Measurements from ENCODE around the gene HEG1. TPM values are rescaled to one million over a fixed set of nuclear protein-coding genes. Genes with fewer than 3 reads are reported as not detected.

HEG1 gene
- total and polyA plus RNA-seq, 2 donors (not counting 3 experiments of a cell fraction or from before 2014, with no cell fraction given) = 50.1 to 106 TPM

DNA sequence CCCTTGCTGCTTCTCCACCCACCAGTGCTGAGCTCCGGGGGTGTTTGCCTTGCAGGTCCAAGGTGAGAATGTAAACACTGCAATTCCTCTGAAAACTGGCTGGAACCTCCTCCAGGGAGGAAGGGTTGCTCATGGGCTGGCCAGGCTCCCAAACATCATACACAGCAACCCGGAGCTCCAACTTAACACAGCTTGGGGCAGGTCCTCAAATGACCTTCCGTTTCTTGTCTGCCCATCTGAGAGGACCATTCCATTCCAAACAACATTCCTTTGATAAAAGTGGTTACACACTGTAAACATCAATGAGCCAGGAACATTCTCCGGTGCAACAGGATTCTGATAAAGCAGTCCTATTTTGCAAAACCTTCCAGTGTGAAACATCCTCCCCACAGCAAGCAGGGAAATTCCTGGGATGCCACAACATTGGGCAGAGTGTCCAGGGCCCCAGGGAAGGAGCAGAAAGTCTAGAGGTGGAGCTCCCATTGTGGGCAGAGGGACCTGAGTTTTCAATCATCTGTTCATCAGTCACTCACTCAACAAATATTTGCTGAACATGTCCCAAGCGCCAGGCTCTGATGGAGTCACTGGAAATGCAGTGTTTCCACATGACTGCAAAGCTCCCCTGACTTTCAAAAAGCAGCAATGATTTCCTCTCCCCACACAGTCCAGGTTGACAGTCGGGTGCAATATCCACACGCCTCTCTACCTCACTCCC is 7.3 kb upstream of the HEG1 start:
- no TSS peak for BruUV-seq (replicated peaks)
- Histone ChIP-seq H3K79me2 (ENCODE audit: control insufficient read depth, insufficient read depth, low read length) (no peaks in the 10 kb centered on the region), H4K20me1 (replicated peaks; ENCODE audit: control insufficient read depth, extremely low read depth, insufficient read depth, low read length) (no peaks in the 10 kb centered on the region), H3K27ac (ENCODE audit: insufficient read depth, low read depth, low read length) (peak overlapping the region; percentile 25), H3K9ac (replicated peaks; ENCODE audit: extremely low read depth, insufficient read depth, low read length) (peak overlapping the region; percentile 10), H3K36me3 (ENCODE audit: control insufficient read depth in 2 of 2, extremely low read depth in 1 of 2, insufficient read depth in 2 of 2, low read length in 2 of 2) (no peaks in the 10 kb centered on the region), H2AFZ (ENCODE audit: low read depth, low read length) (peak overlapping the region; percentile 36), H3K4me2 (ENCODE audit: insufficient read depth, low read length) (peak overlapping the region; percentile 28), H3K9me3 (replicated peaks; ENCODE audit: control insufficient read depth, insufficient read depth, low read length) (no peaks in the 10 kb centered on the region), H3K9me1 (replicated peaks; ENCODE audit: control insufficient read depth, extremely low read depth, insufficient read depth, low read length) (no peaks in the 10 kb centered on the region), H3K4me3 (replicated peaks in 1 of 3; ENCODE audit: insufficient read depth in 1 of 3, low read depth in 1 of 3, low read length in 3 of 3) (no peak overlapping the region), H3K4me1 (ENCODE audit: control insufficient read depth, extremely low read depth, insufficient read depth, low read length) (peaks cover 20% of the 10 kb centered on the region), H3K27me3 (ENCODE audit: control insufficient read depth in 2 of 2, insufficient read depth in 2 of 2, low read length in 2 of 2) (no peaks in the 10 kb centered on the region)
- peak; percentile 51 for TF ChIP-seq POLR2A (IDR thresholded peaks at IDR 0.05; ENCODE audit: low read depth, low read length)
- TF ChIP-seq, protein P1, sequence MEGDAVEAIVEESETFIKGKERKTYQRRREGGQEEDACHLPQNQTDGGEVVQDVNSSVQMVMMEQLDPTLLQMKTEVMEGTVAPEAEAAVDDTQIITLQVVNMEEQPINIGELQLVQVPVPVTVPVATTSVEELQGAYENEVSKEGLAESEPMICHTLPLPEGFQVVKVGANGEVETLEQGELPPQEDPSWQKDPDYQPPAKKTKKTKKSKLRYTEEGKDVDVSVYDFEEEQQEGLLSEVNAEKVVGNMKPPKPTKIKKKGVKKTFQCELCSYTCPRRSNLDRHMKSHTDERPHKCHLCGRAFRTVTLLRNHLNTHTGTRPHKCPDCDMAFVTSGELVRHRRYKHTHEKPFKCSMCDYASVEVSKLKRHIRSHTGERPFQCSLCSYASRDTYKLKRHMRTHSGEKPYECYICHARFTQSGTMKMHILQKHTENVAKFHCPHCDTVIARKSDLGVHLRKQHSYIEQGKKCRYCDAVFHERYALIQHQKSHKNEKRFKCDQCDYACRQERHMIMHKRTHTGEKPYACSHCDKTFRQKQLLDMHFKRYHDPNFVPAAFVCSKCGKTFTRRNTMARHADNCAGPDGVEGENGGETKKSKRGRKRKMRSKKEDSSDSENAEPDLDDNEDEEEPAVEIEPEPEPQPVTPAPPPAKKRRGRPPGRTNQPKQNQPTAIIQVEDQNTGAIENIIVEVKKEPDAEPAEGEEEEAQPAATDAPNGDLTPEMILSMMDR (IDR thresholded peaks at IDR 0.05; ENCODE audit: extremely low read depth in 1 of 2, insufficient read depth in 1 of 2, low read depth in 1 of 2, low read length in 2 of 2) = no peak
- TF ChIP-seq EZH2 (IDR thresholded peaks at IDR 0.05; ENCODE audit: borderline replicate concordance, low read depth, low read length, severe bottlenecking) = no peak
- peak; percentile 36 for TF ChIP-seq FOS (IDR thresholded peaks at IDR 0.05; ENCODE audit: borderline replicate concordance, insufficient read depth, low read length)
- TF ChIP-seq POLR2AphosphoS5 (IDR thresholded peaks at IDR 0.05; ENCODE audit: insufficient read depth, low read depth, low read length) = peak; percentile 74
- peak; percentile 86 for TF ChIP-seq GATA2 (IDR thresholded peaks at IDR 0.05; ENCODE audit: insufficient read depth, insufficient read length, low read depth, low read length)
- ChIA-PET CTCF (interaction anchor here (0.7 to 2.7 kb wide), 5 partner anchors 10 to 99 kb away, joined by 3 to 18 read pairs (median 3); no protein-coding TSS in a partner anchor), POLR2A (interaction anchor here (1.6 kb wide), 1 partner anchor 11 kb away, joined by 4 read pairs; no protein-coding TSS in a partner anchor)
- DNase-seq (ENCODE audit: low read depth, low spot score) (peak; percentile 71), FAIRE-seq (peak; percentile 98)
- intact Hi-C loops (cut with micrococcal nuclease) (loop anchor here (1.0 to 5.0 kb wide), 3 partner anchors 9 to 79 kb away; no protein-coding TSS in a partner anchor), dilution Hi-C loops (cut with MboI; ENCODE audit: extremely low pct_ligation_motif_present, low sequenced_read_pairs) (no loop called here)
